ENCODE results near the gene PCDH19. TPM values are rescaled to one million over a fixed set of nuclear protein-coding genes. Genes with fewer than 3 reads are reported as not detected.

Gene PCDH19
- total and polyA plus RNA-seq, 2 donors (not counting 1 experiment from before 2014, with no cell fraction given): under 0.01 to 0.05 TPM

GRCh38 chrX:100408713-100409609 is 1.1 kb downstream of the PCDH19 start:
- Histone ChIP-seq H4K20me1 (ENCODE audit: control insufficient read depth, extremely low read depth, insufficient read depth, low read length) (no peaks in the 10 kb centered on the region), H3K79me2 (ENCODE audit: control insufficient read depth, insufficient read depth, low read length) (no peaks in the 10 kb centered on the region), H3K27ac (ENCODE audit: insufficient read depth, low read length) (no peak overlapping the region), H2AFZ (ENCODE audit: low read length) (no peak overlapping the region), H3K36me3 (ENCODE audit: control insufficient read depth, insufficient read depth, low read length) (no peaks in the 10 kb centered on the region), H3K4me1 (ENCODE audit: control insufficient read depth, extremely low read depth, insufficient read depth, low read length) (no peaks in the 10 kb centered on the region), H3K9me3 (ENCODE audit: control insufficient read depth, insufficient read depth, low read depth, low read length) (no peaks in the 10 kb centered on the region), H3K4me3 (replicated peaks in 1 of 4; ENCODE audit: control extremely low read depth in 1 of 4, insufficient read depth in 1 of 4, low read depth in 3 of 4, low read length in 4 of 4) (peak overlapping the region in 1 of 4 experiments; percentile 47), H3K4me2 (ENCODE audit: extremely low read depth, insufficient read depth, low read length) (no peak overlapping the region), H3K27me3 (ENCODE audit: control insufficient read depth, insufficient read depth, low read length) (peaks cover 11% of the 10 kb centered on the region), H3K9ac (ENCODE audit: insufficient read depth, low read length) (no peak overlapping the region)
- no peak for DNase-seq (ENCODE audit: low read depth in 2 of 2)
- no peak for TF ChIP-seq CTCF (conservative IDR thresholded peaks at IDR 0.05 in 1 of 2, IDR thresholded peaks at IDR 0.05 in 1 of 2; ENCODE audit: low read depth in 1 of 2, low read length in 2 of 2)
- peak; percentile 60 for TF ChIP-seq EZH2 (IDR thresholded peaks at IDR 0.05; ENCODE audit: low read length, missing control alignments)

- Histone ChIP-seq H4K20me1 (ENCODE audit: control insufficient read depth, extremely low read depth, insufficient read depth, low read length) (no peaks in the 10 kb centered on the region), H3K4me1 (ENCODE audit: control insufficient read depth, extremely low read depth, insufficient read depth, low read length) (no peaks in the 10 kb centered on the region), H3K36me3 (ENCODE audit: control insufficient read depth, insufficient read depth, low read length) (no peaks in the 10 kb centered on the region), H3K4me3 (replicated peaks in 1 of 4; ENCODE audit: control extremely low read depth in 1 of 4, insufficient read depth in 1 of 4, low read depth in 3 of 4, low read length in 4 of 4) (no peak overlapping the region), H3K9me3 (ENCODE audit: control insufficient read depth, insufficient read depth, low read depth, low read length) (no peaks in the 10 kb centered on the region), H3K79me2 (ENCODE audit: control insufficient read depth, insufficient read depth, low read length) (no peaks in the 10 kb centered on the region), H3K27me3 (ENCODE audit: control insufficient read depth, insufficient read depth, low read length) (peaks cover 11% of the 10 kb centered on the region), H3K9ac (ENCODE audit: insufficient read depth, low read length) (no peak overlapping the region), H2AFZ (ENCODE audit: low read length) (no peak overlapping the region), H3K4me2 (ENCODE audit: extremely low read depth, insufficient read depth, low read length) (no peak overlapping the region), H3K27ac (ENCODE audit: insufficient read depth, low read length) (no peak overlapping the region)
- no peak for TF ChIP-seq CTCF (conservative IDR thresholded peaks at IDR 0.05 in 1 of 2, IDR thresholded peaks at IDR 0.05 in 1 of 2; ENCODE audit: low read depth in 1 of 2, low read length in 2 of 2)
- no peak for TF ChIP-seq EZH2 (IDR thresholded peaks at IDR 0.05; ENCODE audit: low read length, missing control alignments)
- peak in 1 of 2 donors; percentile 3 for DNase-seq (ENCODE audit: low read depth in 2 of 2)
These were observed 2.0 kb downstream of the PCDH19 start for GRCh38 chrX:100407784-100408712.
